HepG2 (cell line): ENCODE measurements around the gene TUBA4B. TPM values are rescaled to one million over a fixed set of nuclear protein-coding genes. Genes with fewer than 3 reads are reported as not detected.

ENCODE experiments used
- HOXA7 ChIP-seq: sonication (generic); formaldehyde crosslinking; IDR thresholded peaks from 2 replicates; pipeline ENCODE4 v1.8.1; 2022; ENCODE audit warnings: mild to moderate bottlenecking, missing genetic modification reagents, moderate library complexity
- JARID2 ChIP-seq: sonication (generic); formaldehyde crosslinking; IDR thresholded peaks from 2 replicates; pipeline ENCODE4 v1.8.1; 2023; ENCODE audit warnings: missing genetic modification reagents, inconsistent platforms; ENCODE audit not compliant: insufficient replicate concordance
- REPIN1 ChIP-seq: sonication (generic); formaldehyde crosslinking; IDR thresholded peaks from 2 replicates; pipeline ENCODE4 v1.8.0; 2022; ENCODE audit warnings: missing genetic modification reagents, low read depth, mild to moderate bottlenecking, borderline replicate concordance
- TBP ChIP-seq: sonication (generic); formaldehyde crosslinking; IDR thresholded peaks from 2 replicates; pipeline ENCODE4 v1.5.0; 2020; ENCODE audit warnings: missing genetic modification reagents
- WIZ ChIP-seq: sonication (generic); formaldehyde crosslinking; IDR thresholded peaks from 2 replicates; pipeline ENCODE4 v1.5.1; 2020; ENCODE audit warnings: mild to moderate bottlenecking, missing genetic modification reagents
- ZBTB40 ChIP-seq, 2 experiments: fragments of 450-650 bp in 1 of 2; sonication (generic) in 1 of 2; formaldehyde crosslinking in 1 of 2; IDR thresholded peaks; 2 replicates each; pipeline versions ENCODE4 v1.6.1 to v1.8.0; 2016 to 2022; ENCODE audit warnings: antibody characterized with exemption in 1 of 2, mild to moderate bottlenecking in 1 of 2, missing genetic modification reagents in 1 of 2
- ZFP90 ChIP-seq: sonication (generic); formaldehyde crosslinking; IDR thresholded peaks from 2 replicates; pipeline ENCODE4 v1.8.0; 2022; ENCODE audit warnings: missing genetic modification reagents, mild to moderate bottlenecking, inconsistent platforms, borderline replicate concordance
- ZMYM3 ChIP-seq: sonication (generic); formaldehyde crosslinking; IDR thresholded peaks from 2 replicates; pipeline ENCODE4 v1.5.1; 2020; ENCODE audit warnings: mild to moderate bottlenecking, missing genetic modification reagents
- ZNF101 ChIP-seq: sonication (generic); formaldehyde crosslinking; IDR thresholded peaks from 2 replicates; pipeline ENCODE4 v1.4.0; 2020; ENCODE audit warnings: mild to moderate bottlenecking, low read depth, missing genetic modification reagents, borderline replicate concordance
- ZNF432 ChIP-seq: sonication (generic); formaldehyde crosslinking; IDR thresholded peaks from 2 replicates; pipeline ENCODE4 v1.5.0; 2020; ENCODE audit warnings: missing genetic modification reagents, mild to moderate bottlenecking, borderline replicate concordance
- polyA plus RNA-seq, 8 experiments: library from polyadenylated mRNA; depleted of rRNA in 3 of 8; stranded (reverse) in 7 of 8; unstranded in 1 of 8; fragments of >200 nt; fragmentation: Illumina TruSeq in 4 of 8; extraction: Trizol in 4 of 8; gene quantifications; 2 replicates each; pipeline versions ENCODE4 v1.2.1 to v1.2.3, GENCODE V29; 2011 to 2016; ENCODE audit warnings: low read depth in 4 of 8, missing spikeins in 1 of 8, mixed read lengths in 1 of 8; ENCODE audit not compliant: insufficient read depth in 1 of 8
- total RNA-seq, 5 experiments: library from RNA; depleted of rRNA; stranded (reverse); fragments of >200 nt; fragmentation: Illumina TruSeq; extraction: Trizol; gene quantifications; 2 replicates each; pipeline ENCODE4 v1.2.3, GENCODE V29; 2016; ENCODE audit warnings: low read depth in 1 of 5
- TF ChIP-seq, protein P1 (sequence below): sonication (generic); formaldehyde crosslinking; IDR thresholded peaks from 2 replicates; pipeline ENCODE4 v1.5.0; 2020; ENCODE audit warnings: missing genetic modification reagents
- TF ChIP-seq, protein P2 (sequence below): sonication (generic); formaldehyde crosslinking; IDR thresholded peaks from 2 replicates; pipeline ENCODE4 v1.5.0; 2020; ENCODE audit warnings: mild to moderate bottlenecking, missing genetic modification reagents
- TF ChIP-seq, protein P3 (sequence below): sonication (generic); formaldehyde crosslinking; IDR thresholded peaks from 2 replicates; pipeline ENCODE4 v1.4.0; 2020; ENCODE audit warnings: low read depth, mild to moderate bottlenecking, missing genetic modification reagents

Gene TUBA4B
- total and polyA plus RNA-seq, 2 of the 13 experiments (the other 11 are each of a cell fraction or from before 2014, with no cell fraction given): 0.18 to 0.22 TPM

DNA sequence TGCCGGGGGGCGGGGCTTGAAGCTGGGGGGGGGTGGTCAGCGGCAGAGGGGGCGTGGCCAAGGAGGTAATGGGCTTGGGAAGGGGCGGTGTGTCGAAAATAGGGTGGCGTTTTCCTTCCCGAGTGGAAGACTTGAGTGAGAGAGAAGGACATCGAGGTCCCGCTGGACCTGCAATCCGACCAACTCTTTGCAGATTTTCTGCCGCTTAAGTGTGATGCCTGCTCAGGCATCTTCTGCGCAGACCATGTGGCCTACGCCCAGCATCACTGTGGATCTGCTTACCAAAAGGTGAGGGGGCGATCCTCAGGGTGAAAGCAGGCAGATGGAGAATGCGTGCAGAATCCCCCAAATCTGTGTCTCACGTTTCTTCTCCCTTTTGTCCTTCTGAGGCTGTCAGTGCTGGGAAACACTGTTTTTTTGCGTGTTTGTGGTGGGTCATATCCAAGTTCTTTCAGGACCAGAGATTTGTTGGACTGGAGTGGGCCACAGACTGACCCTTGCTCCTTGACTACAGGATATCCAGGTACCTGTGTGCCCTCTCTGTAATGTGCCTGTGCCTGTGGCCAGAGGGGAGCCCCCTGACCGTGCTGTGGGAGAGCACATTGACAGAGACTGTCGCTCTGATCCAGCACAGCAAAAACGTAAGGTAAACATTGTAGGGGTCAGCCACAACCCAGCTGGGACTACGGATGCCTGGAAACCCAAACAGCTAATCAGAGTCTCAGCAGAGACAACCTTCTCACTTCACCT is 45.7 kb upstream of the TUBA4B start (continued):
- no peak for TF ChIP-seq ZBTB40 (IDR thresholded peaks at IDR 0.05)
- TF ChIP-seq ZBTB40 (CRISPR knock-in tag; IDR thresholded peaks at IDR 0.05): no peak
- TF ChIP-seq, protein P1, sequence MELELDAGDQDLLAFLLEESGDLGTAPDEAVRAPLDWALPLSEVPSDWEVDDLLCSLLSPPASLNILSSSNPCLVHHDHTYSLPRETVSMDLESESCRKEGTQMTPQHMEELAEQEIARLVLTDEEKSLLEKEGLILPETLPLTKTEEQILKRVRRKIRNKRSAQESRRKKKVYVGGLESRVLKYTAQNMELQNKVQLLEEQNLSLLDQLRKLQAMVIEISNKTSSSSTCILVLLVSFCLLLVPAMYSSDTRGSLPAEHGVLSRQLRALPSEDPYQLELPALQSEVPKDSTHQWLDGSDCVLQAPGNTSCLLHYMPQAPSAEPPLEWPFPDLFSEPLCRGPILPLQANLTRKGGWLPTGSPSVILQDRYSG (CRISPR knock-in tag): no peak
- TF ChIP-seq ZNF101 (CRISPR knock-in tag): no peak
- no peak for TF ChIP-seq ZMYM3 (CRISPR knock-in tag)
- TF ChIP-seq REPIN1 (CRISPR knock-in tag): no peak
- TF ChIP-seq, protein P2, sequence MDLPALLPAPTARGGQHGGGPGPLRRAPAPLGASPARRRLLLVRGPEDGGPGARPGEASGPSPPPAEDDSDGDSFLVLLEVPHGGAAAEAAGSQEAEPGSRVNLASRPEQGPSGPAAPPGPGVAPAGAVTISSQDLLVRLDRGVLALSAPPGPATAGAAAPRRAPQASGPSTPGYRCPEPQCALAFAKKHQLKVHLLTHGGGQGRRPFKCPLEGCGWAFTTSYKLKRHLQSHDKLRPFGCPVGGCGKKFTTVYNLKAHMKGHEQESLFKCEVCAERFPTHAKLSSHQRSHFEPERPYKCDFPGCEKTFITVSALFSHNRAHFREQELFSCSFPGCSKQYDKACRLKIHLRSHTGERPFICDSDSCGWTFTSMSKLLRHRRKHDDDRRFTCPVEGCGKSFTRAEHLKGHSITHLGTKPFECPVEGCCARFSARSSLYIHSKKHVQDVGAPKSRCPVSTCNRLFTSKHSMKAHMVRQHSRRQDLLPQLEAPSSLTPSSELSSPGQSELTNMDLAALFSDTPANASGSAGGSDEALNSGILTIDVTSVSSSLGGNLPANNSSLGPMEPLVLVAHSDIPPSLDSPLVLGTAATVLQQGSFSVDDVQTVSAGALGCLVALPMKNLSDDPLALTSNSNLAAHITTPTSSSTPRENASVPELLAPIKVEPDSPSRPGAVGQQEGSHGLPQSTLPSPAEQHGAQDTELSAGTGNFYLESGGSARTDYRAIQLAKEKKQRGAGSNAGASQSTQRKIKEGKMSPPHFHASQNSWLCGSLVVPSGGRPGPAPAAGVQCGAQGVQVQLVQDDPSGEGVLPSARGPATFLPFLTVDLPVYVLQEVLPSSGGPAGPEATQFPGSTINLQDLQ: 0 out of 2 replicates have a peak, but pooled peaks have one; percentile 9
- no peak for TF ChIP-seq TBP (CRISPR knock-in tag)
- TF ChIP-seq JARID2: no peak
- no peak for TF ChIP-seq ZNF432
- no peak for TF ChIP-seq ZFP90 (CRISPR knock-in tag)
- no peak for TF ChIP-seq HOXA7 (CRISPR knock-in tag)
- TF ChIP-seq, protein P3, sequence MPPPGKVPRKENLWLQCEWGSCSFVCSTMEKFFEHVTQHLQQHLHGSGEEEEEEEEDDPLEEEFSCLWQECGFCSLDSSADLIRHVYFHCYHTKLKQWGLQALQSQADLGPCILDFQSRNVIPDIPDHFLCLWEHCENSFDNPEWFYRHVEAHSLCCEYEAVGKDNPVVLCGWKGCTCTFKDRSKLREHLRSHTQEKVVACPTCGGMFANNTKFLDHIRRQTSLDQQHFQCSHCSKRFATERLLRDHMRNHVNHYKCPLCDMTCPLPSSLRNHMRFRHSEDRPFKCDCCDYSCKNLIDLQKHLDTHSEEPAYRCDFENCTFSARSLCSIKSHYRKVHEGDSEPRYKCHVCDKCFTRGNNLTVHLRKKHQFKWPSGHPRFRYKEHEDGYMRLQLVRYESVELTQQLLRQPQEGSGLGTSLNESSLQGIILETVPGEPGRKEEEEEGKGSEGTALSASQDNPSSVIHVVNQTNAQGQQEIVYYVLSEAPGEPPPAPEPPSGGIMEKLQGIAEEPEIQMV (CRISPR knock-in tag): peak; percentile 65; the same call in 1 of the 2 replicates
- no peak for TF ChIP-seq WIZ (CRISPR knock-in tag)
